Inflammatory macrophage treated with lipopolysaccharide for 1 hour (primary cell): Measurements from ENCODE around the gene RASA2.
"Not testable (repeated sequence)": the region's sequence is repeated elsewhere in the genome, so short reads cannot be mapped to it uniquely, and the experiment has no call there.

Experiments used
- DNase-seq, 2 donors: peaks; one replicate each; pipeline ENCODE4 v3.0.0-alpha.2; 2020 to 2022

RASA2 gene

DNA sequence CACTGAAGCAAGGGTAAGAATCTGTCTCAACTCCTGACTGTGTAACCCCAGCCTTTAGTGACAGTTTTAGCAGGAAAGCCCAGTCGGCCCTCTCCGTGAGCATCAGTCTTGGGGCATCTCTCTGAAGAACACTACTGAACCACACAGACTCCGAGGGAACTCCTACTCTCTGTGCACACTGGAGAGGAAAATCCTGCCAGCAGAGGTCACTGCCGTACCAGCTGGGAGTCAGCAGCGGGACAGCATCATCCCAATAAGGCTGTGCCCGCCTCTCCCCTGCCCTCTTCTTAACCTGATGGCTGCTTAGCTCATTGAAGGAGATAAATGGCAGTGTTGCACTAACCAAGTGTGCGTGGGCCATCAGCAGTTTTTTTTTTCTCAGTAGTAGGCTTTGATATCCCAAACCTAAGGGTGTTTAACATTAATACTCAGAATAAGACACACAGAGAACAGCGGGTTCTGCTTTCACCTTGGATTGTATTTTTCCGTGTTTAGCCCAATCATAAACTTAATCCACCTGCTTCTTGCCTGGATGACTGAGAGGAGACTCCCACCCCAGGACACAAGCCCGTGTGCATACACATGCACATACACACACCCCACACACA, 26.6 kb upstream of the RASA2 start:
- peak; percentile 74 to 96 for DNase-seq

DNA sequence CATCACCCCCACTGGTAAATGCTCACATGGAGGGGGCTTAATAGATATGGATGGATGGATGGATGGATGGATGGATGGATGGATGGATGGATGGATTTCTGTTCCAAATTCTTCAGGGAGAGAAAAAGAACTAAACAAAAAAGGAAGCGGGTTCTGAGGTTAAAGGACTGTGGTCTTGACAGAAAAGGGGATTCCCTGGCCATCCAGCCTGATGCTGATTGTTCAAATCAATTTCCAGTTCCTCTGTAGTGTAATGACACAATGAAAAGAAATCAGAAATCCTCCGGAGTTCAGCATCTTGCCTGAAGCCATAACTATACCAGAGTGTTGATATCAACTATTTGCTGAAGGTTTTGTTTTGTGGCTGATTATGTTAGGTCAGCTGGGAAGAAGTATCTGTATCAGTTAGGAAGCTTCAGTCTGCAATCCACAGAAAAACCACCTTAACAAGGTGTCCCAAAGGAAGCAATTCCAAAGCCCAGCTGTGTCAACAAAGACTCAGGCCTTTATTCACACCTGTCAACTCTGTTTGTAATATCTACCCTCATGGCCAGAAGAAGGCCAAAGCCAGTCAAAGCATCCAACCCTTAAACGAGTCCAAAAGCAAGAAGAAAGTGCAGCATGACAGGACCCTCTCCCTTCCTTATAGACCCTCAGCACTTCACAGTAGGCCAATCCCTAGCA, 24.5 kb upstream of the RASA2 start:
- peak in 1 of 2 donors; percentile 38 for DNase-seq

DNA sequence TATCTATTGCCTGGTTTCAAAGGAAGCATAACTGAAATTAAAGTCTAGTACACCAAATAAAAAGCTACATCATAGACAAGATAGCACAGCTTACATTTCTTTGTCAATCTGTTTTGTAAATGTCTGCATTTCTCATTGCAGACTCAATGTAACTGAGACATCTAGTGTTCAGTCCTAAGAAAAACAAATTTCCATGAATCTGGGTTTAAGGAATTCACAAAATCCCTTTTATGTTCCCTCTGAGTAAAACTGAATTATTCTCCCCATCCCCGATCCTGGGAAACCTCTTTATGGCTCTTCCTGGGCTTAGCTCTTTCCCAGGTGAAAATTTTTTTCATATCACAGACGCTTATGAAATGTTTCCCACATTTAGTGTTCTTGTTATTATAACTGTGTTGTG, 21.6 kb upstream of the RASA2 start:
- DNase-seq = no peak

DNA sequence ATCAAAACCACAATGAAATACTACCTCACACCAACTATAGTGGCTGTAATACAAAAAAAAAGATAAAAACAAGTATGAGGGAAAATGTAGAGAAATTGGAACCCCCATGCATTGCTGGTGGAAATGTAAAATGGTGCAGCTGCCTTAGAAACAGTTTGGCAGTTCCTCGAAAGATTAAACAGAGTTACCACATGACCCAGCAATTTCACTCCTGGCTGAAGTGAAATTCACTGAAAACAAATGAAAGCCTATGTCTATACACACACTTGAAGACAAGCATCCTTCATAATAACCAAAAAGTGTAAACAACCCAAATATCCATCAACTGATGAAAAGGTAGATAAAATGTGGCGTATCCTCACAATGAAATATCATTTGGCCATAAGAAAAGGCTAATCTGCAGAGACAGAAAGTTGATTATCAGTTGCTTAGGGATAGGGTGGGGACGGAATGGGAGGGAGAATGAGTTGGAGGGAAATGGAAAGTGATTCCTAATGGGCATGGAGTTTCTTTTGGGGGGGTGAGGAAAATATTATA, 20.1 kb upstream of the RASA2 start:
- DNase-seq = no peak

DNA sequence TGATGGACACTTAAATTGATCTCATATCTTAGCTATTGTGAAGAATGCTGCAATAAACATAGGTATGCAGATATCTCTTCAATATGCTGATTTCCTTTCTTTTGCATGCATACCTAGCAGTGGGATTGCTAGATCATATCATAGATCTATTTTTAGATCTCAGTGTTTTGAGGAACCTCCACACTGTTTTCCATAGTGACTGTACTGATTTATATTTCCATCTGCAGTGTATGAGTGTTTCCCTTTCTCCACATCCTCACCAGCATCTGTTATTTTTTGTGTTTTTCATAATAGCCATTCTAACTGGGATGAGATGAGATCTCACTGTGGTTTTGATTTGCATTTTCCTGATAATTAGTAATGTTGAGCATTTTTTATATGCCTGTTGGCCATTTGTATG, 17.1 kb upstream of the RASA2 start:
- DNase-seq = no peak

DNA sequence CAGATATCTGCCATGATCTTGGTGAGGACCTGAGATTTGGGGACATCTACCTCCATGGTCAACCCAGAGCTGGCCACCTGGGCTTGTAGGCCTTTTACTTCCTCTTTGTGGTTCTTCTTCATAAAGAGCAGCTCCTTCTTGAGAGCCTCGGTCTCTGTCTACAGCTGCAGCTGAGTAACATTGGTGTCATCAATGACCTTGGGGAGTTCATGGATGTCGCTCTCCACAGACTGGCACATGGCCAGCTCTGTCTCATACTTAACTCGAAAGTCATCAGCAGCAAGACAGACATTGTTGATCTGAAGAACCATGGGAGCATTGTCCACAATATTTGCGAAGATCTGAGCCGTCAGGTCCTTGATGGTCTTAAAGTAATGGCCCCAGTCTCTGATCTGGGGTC, 15.7 kb upstream of the RASA2 start:
- no peak for DNase-seq

DNA sequence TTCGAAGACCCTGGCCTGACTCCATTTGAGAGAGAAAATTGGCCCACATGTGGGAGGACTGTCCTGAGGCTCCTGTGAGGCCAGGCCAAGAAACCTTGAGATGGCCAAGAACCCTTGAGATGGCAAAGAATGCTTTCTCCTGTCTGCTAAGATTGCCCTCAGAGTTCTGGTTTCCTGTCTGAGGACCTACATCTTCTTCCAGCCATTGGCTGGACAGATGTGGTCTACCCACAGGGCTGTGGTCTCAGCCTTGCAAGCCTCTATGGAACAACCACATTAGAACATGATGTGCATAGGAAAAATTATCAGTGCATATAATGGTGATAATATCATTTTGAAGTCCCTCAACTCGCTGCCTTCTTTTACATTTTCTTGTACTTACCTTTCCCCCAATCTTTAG, 10.8 kb upstream of the RASA2 start:
- no peak for DNase-seq

DNA sequence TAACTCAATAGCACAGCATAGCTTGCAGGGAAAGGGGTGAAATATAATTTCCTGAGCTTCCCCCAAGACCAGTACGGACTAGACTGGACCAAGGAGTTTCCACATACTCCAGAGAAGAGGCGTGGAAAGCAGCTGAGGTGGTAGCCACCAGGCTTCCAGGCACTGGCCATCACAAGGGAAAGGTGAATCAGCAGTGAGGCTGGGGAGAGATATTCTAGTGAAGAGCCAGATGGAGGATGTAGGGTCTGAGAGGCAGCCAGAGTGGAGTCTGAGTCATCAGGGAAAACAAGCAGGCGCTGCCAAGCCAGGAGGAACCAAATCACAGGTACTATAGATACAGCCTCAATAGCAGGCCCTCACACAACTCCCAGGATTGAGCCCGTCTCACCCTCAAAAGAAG, 9.6 kb upstream of the RASA2 start:
- DNase-seq = no peak

DNA sequence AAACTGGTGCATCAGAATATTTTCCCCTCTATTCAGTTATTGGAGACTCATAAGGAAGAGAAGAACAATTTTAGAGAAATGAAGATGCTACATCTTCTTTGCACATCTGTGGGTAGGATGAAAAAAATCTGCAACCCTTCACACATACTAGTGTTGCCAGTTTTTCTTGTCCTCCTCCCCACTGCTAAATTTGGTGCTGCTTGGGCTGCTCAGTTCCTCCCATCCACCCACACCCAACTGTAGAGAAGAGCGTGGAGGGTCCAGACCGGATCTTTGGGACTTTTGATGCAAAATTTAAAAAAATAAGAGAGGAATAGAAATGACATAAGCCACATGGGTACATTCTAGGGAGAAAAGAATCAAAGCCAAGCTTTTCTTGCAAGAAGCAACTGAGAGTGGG, 8.7 kb upstream of the RASA2 start:
- no peak for DNase-seq

DNA sequence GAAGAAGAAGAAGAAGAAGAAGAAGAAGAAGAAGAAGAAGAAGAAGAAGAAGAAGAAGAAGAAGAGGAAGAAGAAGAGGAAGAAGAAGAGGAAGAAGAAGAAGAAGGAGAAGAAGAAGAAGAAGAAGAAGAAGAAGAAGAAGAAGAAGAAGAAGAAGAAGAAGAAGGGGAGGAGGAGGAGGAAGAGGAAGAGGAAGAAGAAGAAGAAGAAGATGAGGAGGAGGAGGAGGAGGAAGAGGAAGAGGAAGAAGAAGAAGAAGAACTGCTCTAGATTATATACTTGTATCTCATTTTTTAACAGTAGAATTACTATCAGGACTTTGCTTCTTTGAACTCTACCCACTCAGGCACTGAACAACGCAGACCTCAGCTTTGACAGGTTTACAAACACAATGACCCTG, 8.0 kb upstream of the RASA2 start:
- DNase-seq = not testable (repeated sequence)

DNA sequence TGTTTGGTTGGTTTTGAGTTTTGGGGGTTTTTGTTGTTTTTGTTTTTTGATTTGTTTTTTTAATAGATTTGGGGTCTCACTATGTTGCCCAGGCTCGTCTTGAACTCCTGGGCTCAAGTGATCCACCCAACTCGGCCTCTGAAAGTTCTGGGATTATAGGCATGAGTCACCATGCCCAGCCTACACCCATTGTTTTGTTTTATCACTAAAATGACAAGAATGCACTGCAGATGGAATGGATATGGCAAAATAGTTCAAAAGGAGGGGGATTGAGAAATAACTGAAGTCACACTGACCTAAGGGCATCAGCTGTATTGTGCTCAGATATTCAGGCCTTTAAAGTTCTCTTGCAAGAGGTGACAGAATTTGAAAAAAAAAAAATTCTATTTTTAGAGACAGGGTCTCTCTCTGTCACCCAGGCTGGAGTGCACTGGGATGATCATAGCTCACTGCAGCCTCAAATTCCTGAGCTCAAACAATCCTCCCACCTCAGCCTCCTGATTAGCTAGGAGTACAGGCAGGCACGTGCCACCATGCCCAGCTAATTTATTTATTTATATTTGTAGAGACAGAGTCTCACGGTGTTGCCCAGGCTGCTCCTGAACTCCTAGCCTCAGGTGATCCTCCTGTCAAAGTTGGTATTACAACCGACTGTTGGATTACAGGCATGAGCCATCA, 4.4 kb upstream of the RASA2 start:
- DNase-seq = peak in 1 of 2 donors; percentile 12

DNA sequence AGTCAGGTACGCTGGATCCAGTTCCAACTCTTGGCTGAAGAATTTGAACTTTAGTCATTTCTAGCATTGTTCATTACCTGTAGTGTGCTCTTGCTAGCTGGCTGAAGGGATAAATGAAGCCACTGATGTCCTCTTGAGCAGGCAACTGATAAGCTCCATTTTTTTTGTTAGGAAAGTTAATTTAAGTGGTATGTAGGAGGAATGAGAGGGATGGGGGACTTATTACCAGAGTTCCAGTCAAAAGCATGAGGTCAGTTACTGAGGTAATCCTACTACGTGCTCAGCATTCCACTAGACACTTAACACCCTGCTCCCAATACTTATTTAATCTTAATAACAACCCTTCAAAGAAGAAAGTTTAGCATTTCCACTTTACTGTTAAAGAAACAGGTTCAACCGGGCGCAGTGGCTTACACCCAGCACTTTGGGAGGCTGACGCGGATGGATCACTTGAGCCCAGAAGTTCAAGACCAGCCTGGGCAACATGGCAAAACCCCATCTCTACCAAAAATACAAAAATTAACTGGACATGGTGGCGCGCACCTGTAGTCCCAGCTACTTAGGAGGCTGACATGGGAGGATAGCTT, 2.0 kb upstream of the RASA2 start:
- no peak for DNase-seq

DNA sequence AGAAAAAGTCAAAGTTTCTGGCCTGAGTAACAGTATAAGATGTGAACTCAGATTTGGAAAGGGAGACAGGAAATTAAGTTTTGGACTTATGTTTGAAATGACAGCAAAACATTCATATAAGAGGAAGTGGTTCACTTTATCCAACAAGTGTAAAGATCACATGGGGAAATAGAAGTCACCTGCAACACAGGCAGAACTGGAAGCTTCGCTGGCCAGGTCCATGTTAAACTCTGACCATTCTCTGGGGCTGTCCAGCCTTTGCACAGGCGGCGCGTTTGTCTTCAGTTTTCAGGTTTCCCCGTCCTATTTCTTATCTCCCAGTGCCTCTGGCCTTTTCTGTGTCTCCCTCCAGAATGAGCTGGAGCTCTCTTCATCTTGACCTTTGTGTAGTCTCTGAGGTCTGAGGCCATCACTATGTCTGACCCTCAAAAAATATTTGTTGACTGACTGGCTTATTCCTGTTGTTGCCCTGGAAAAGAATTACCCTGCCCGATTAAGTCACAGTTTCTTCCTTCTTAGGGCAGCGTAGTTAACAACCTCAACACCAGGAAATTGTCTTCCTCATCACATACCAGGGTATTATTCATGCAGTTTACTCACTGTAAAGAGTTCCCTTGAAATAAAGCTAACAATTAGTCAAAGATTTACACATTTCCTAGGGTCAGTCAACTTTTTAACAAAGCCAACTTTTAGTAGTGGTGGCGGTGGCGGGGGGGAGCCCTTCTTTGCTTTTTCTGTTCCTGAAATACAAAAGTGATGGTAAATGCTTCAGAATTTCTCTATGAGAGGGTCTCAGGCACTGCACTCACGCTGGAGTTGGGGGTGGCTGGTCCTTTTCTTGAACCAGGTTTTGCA, 959 bp upstream of the RASA2 start:
- DNase-seq = peak; percentile 48 to 49

DNA sequence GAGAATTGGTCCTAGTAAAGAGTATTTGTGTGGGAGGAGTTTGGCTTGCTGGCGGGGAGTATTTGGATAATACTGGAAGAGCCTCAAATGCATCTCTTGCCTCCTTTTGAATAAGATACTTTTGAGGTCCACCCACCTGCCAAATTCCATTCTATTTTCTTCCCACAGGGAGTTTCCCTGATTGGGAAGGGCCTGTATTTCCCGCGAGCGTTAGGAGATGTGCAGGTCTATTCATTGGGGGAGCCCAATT, 406 bp upstream of the RASA2 start:
- DNase-seq = no peak

DNA sequence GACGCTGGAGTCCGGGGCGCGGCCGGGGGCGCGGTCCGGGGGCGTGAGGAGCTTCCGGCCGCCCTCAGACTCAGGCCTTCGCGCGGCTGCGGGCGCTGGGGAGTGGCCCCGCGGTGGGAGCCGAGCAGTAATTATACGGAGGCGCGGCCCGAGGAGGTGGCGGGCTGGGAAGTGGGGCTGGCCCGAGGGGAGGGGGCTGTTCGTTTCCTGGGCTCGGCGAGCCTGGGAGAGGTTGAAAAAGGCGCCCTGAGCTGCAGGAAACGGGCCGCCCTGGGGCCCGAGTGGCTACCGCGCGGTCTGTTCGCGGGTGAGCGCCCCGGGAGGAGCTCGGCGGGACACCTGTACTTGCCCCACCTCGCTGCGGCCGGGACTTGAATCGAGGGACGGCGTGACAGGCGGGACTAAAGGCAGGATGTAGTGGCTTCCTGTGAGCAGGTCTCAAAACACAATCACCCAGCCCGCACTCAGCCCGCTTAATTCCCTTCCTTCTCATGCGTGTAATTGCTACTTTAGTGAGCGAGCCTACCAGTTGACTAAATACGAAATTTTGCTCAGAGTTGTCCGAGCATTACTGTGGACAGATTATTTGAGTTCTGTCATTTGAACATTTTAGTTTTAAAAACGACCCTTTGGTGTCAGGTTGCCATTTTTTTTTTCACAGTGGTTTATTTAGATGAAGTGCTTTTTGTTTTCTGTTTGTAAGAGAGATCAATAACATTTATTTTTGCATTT, 860 bp downstream of the RASA2 start:
- peak; percentile 37 to 45 for DNase-seq

DNA sequence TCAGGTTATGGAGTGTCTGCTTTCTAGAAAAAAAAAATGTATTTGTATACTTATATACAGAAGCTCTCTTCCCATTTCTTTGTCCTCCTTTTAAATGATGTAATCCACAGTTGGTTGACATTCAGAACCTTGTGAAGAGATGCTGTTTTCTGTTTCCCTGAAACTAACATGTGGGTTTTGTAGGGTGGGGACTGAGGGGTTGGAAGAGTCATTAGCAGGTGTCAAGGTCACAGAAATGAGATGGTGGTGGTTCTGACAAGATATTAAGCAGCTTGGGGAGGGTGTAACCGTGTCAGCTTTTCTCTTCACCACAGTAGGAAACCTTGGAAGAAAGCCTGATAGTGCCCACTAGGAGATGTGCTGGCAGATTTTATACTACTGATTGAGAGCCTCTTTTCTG, 2.4 kb downstream of the RASA2 start:
- DNase-seq = no peak

DNA sequence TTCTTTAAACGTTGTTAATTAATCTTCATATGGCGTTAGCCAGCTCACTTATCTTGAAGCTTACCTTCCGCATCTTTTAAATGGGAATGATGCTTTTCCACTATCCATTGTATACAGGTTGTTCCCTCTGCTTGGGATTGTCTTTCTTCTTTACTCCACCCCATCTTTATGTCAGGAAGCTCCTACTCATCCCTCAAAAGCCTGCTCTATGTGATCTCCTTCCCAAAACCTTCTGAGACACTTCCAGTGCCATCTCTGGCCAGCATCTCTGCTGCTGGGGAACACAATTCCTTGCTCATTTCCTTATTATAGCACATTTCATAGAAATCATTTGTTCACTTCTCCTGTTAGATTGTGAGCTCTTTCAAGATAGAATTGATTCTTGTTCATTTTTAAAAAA, 4.3 kb downstream of the RASA2 start:
- no peak for DNase-seq

DNA sequence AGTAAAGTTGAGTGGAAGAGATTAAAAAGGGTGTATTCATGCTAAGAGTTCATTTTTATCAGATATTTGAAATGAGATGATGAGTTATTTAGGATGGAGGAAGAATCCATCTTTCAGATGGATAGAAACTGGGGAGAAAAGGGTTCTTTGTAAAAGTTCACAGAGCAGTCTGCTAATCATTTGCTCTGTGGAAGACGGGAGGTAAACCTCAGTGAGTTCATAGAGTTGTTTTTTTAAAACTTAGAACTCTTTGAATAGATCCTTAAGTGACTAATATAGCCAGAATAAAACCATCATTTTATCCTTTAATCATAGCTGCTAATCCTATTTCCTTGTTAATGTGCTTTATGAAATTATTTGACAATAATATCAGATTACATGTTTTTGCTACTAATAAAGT, 5.1 kb downstream of the RASA2 start:
- DNase-seq = no peak

DNA sequence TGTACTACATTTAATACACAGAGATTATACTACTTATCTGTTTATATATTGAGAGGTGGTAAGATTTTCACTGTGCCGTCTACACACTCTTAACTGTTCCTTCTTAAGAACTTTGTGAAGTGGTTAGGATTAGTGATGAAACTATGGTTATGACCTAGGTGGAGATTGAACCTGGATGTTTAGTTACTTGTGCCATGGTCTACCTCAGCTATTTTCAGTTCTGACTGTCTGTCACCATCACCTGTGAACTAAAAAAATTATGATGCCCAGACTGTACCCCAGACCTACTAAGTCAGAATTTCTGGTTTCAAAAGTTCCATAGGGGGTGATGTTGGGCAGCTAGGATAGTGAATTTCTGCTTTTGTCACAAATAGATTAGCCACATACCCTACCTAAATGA, 6.4 kb downstream of the RASA2 start:
- DNase-seq = no peak

DNA sequence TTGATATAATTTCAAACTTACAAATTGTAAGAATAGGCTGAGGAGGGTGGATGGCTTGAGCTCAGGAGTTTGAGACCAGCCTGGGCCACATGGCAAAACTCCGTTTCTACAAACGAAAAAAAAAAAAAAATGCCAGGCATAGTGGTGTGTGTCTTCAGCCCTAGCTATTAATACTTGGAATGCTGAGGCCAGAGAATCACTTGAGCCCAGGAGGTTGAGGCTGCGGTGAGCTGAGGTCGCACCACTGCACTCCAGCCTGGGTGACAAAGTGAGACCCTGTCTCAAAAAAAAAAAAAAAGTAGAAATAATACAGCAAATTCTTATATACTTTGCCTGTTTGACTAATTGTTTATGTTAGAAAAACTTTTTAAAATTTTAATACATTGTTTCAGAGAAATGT, 10.8 kb downstream of the RASA2 start:
- not testable (repeated sequence) for DNase-seq

DNA sequence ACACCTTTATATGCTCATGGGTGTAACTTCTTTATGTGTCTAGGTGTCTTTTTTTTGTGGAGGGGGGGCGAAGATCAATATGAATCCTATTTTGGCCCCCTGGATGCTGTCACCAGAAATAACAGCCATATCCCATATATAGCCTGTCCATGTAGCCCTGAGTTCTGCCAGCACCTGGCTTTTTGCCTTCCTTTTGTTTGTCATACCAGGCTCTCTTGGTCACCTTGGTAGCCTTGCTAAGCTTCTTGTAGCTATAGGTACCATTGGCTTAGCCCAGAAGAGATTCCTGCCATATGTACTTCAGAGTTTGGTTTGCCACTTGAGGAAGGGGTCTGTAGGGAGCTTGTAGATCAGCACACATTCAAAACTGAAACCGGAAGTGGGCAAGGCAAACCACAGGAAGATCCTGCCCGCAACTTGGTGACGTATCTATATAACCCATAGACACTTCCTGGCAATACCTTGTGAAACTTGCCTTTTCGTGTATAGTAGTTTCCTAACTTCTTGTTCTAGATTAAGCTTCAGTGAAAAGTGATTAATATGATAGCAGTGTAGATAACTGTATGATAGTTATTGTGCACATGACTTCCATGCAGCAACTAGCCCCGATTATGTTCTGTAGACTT, 11.9 kb downstream of the RASA2 start:
- DNase-seq = peak; percentile 89

DNA sequence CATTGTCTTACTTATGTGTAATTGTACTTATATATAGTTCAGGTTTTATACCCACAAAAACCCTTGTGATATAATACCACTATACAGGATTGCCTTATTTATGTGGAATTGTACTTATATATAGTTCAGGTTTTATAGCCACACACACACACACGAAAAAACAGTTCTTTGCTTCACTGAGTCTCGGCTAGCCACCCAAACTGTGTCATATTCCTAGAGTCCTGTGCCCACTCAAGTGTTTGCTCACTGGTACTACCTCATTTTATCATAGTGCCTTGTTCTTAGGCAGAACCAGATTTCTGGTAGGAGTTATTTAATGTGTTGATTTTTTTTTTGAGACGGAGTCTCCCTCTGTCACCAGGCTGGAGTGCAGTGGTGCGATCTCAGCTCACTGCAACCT, 12.5 kb downstream of the RASA2 start:
- peak; percentile 47 to 53 for DNase-seq
